ENCODE measurements around the gene RBP3. TPM values are rescaled to one million over a fixed set of nuclear protein-coding genes. Genes with fewer than 3 reads are reported as not detected.

The RBP3 gene
- total RNA-seq, 1 experiment from 2014 or later, result not detected

DNA sequence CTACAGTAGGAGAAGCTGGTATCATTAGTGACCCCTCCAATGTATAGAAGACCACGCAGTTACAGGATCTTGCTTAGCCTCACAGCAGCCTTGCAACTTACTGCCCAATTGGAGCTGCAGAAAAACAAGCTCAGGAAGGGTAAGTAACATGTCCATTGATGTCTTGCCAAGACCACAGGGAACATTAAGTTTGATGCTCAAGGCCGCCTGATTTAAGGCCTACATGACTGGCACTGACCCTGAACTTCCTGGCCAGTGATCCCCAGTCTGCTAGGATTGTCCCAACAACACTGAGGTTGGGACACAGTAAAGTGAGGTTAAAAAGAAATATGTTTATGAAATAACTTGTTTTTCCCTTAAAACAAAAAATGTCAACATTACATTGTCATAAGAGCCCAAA, 32.7 kb upstream of the RBP3 start:
- Histone ChIP-seq H2AFZ (ENCODE audit: low read length) (no peak overlapping the region), H3K9me3 (ENCODE audit: control insufficient read depth, low read depth, low read length) (no peaks in the 10 kb centered on the region), H3K79me2 (ENCODE audit: insufficient read depth, low read length) (no peaks in the 10 kb centered on the region), H3T11ph (ENCODE audit: low read length) (no peak overlapping the region), H2BK12ac (ENCODE audit: insufficient read length, low read depth, low read length) (no peak overlapping the region), H4K8ac (replicated peaks; ENCODE audit: insufficient read length, low read depth, low read length) (no peak overlapping the region), H3K27me3 (ENCODE audit: insufficient read depth, low read length) (no peaks in the 10 kb centered on the region), H3K14ac (ENCODE audit: insufficient read depth, low read length) (no peak overlapping the region), H3K4me2 (ENCODE audit: insufficient read depth, insufficient read length, low read length) (no peak overlapping the region), H3K9ac (ENCODE audit: extremely low read depth, insufficient read length, low read length) (no peak overlapping the region), H4K5ac (ENCODE audit: insufficient read length, low read depth, low read length) (no peak overlapping the region), H4K20me1 (ENCODE audit: control insufficient read depth, insufficient read depth, insufficient read length) (peaks cover 1% of the 10 kb centered on the region), H3K79me1 (ENCODE audit: insufficient read depth, low read depth, low read length, poor library complexity, severe bottlenecking) (no peaks in the 10 kb centered on the region), H2BK15ac (ENCODE audit: low read depth, low read length) (no peak overlapping the region), H3K4me1 (ENCODE audit: insufficient read depth, low read length) (no peaks in the 10 kb centered on the region; the same call in 1 of the 2 replicates), H3K56ac (ENCODE audit: insufficient read length, low read depth, low read length) (no peak overlapping the region), H2BK120ac (ENCODE audit: low read depth, low read length, poor library complexity, severe bottlenecking) (no peak overlapping the region), H2AK5ac (ENCODE audit: insufficient read length, low read length) (no peak overlapping the region), H3K27ac (ENCODE audit: insufficient read length, low read depth, low read length) (no peak overlapping the region), H2BK5ac (ENCODE audit: insufficient read length, low read length) (no peak overlapping the region), H3K23me2 (ENCODE audit: insufficient read length, low read depth, low read length, poor library complexity, severe bottlenecking) (no peaks in the 10 kb centered on the region), H4K91ac (ENCODE audit: insufficient read length, low read depth, low read length) (no peak overlapping the region), H3K4ac (ENCODE audit: low read depth, low read length) (no peak overlapping the region), H3K18ac (ENCODE audit: insufficient read length, low read depth, low read length) (no peak overlapping the region), H3K23ac (ENCODE audit: insufficient read length, low read depth, low read length) (no peak overlapping the region), H2BK20ac (ENCODE audit: low read depth, low read length, poor library complexity, severe bottlenecking) (no peak overlapping the region)
- H3K36me3 Mint-ChIP-seq (ENCODE audit: insufficient read depth in 1 of 3, low read depth in 3 of 3), result no peaks in the 10 kb centered on the region; a peak in 1 of 7 replicates
- WGBS (ENCODE audit: extremely low coverage, insufficient read length, low lambda C conversion rate), result no CpG with 5 or more reads among the region's 2 CpGs
- H3K9me3 Mint-ChIP-seq, result no peaks in the 10 kb centered on the region; a peak in 3 of 5 replicates
- H3K27me3 Mint-ChIP-seq (ENCODE audit: low read depth), result peaks cover 4% of the 10 kb centered on the region
- H3K4me3 Mint-ChIP-seq, result no peak overlapping the region
- H3K27ac Mint-ChIP-seq, result no peak overlapping the region
- TF ChIP-seq, protein P1, sequence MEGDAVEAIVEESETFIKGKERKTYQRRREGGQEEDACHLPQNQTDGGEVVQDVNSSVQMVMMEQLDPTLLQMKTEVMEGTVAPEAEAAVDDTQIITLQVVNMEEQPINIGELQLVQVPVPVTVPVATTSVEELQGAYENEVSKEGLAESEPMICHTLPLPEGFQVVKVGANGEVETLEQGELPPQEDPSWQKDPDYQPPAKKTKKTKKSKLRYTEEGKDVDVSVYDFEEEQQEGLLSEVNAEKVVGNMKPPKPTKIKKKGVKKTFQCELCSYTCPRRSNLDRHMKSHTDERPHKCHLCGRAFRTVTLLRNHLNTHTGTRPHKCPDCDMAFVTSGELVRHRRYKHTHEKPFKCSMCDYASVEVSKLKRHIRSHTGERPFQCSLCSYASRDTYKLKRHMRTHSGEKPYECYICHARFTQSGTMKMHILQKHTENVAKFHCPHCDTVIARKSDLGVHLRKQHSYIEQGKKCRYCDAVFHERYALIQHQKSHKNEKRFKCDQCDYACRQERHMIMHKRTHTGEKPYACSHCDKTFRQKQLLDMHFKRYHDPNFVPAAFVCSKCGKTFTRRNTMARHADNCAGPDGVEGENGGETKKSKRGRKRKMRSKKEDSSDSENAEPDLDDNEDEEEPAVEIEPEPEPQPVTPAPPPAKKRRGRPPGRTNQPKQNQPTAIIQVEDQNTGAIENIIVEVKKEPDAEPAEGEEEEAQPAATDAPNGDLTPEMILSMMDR (conservative IDR thresholded peaks at IDR 0.05), result no peak
- no peaks in the 10 kb centered on the region for H3K4me1 Mint-ChIP-seq
- no peak for DNase-seq
